Sigmoid colon (tissue), 7 donors: Measurements from ENCODE around the gene ADAMTS2. TPM values are rescaled to one million over a fixed set of nuclear protein-coding genes. Genes with fewer than 3 reads are reported as not detected.

Experiments used
- DNase-seq: peaks from one replicate; pipeline ENCODE4 v3.0.0-alpha.2; 2019
- H3K27ac ChIP-seq, 4 donors: fragments of 200-600 bp; sonication (generic); one replicate each; pipeline ENCODE4 v1.5.1; 2016 to 2019; ENCODE audit warnings: mild to moderate bottlenecking in 1 of 4
- H3K27me3 ChIP-seq, 3 donors: fragments of 200-600 bp; sonication (generic); one replicate each; pipeline ENCODE4 v1.5.1; 2019; ENCODE audit warnings: mild to moderate bottlenecking in 1 of 3
- H3K36me3 ChIP-seq, 4 donors: fragments of 200-600 bp; sonication (generic); one replicate each; pipeline ENCODE4 v1.5.1; 2016 to 2019
- H3K4me1 ChIP-seq, 4 donors: fragments of 200-600 bp; sonication (generic); one replicate each; pipeline ENCODE4 v1.5.1; 2017 to 2019
- H3K4me3 ChIP-seq, 4 donors: fragments of 200-600 bp; sonication (generic); one replicate each; pipeline ENCODE4 v1.5.1; 2017 to 2019; ENCODE audit warnings: mild to moderate bottlenecking in 2 of 4, moderate library complexity in 1 of 4
- H3K9me3 ChIP-seq, 4 donors: fragments of 200-600 bp in 3 of 4; sonication (generic) in 3 of 4; one replicate each; pipeline versions ENCODE4 v1.5.1 to v1.6.1; 2013 to 2019
- CTCF ChIP-seq, 4 experiments: fragments of 450-650 bp in 3 of 4; fragments of 200-600 bp in 1 of 4; IDR thresholded peaks; one replicate each; pipeline ENCODE4 v1.5.1; 2016 to 2019; ENCODE audit warnings: antibody characterized with exemption in 4 of 4, mild to moderate bottlenecking in 3 of 4, moderate library complexity in 2 of 4
- EP300 ChIP-seq, 4 donors: sonication (generic); formaldehyde crosslinking; IDR thresholded peaks; one replicate each; pipeline ENCODE4 v1.6.1; 2017; ENCODE audit warnings: antibody characterized with exemption in 4 of 4
- POLR2A ChIP-seq, 2 donors: fragments of 450-650 bp; IDR thresholded peaks; one replicate each; pipeline ENCODE4 v1.6.1; 2016; ENCODE audit warnings: antibody characterized with exemption in 2 of 2, mild to moderate bottlenecking in 2 of 2, moderate library complexity in 2 of 2
- POLR2AphosphoS5 ChIP-seq, 4 donors: sonication (generic); formaldehyde crosslinking; IDR thresholded peaks; one replicate each; pipeline ENCODE4 v1.6.1; 2017; ENCODE audit warnings: antibody characterized with exemption in 4 of 4
- WGBS, 2 donors: extraction: QIAGEN DNeasy Blood & Tissue Kit; methylation state at CpG; one replicate each; pipeline ENCODE4 v1.1.7; 2013; 5-methylcytosine and 5-hydroxymethylcytosine counted together
- intact Hi-C: fragments of 100-400 bp; cut with DNase I; formaldehyde crosslinking; loops from one replicate; pipeline ENCODE4 v1.15.1; 2023
- polyA plus RNA-seq, 3 donors: library from polyadenylated mRNA; stranded (reverse); fragments of 200-250 nt; gene quantifications; one replicate each; pipeline ENCODE4 v1.2.3, GENCODE V29; 2013
- total RNA-seq, 4 donors: library from RNA; depleted of rRNA; stranded (reverse); fragments of >200 nt; gene quantifications; one replicate each; pipeline ENCODE4 v1.1.0, GENCODE V29; 2016
- donor health status: healthy with polysubstance abuse.
- donor health status: Bipolar disorder and iron deficiency.
- donor health status: healthy.

The ADAMTS2 gene
- total and polyA plus RNA-seq, 7 donors, result 0.69 to 33.2 (median 9.2) TPM

GRCh38 chr5:179254638-179255271, 90.5 kb downstream of the ADAMTS2 start:
- Histone ChIP-seq H3K27ac (no peak overlapping the region), H3K4me3 (no peak overlapping the region), H3K27me3 (no peaks in the 10 kb centered on the region), H3K36me3 (no peaks in the 10 kb centered on the region), H3K4me1 (peaks cover 0 to 19% (median 9%) of the 10 kb centered on the region in 4 donors), H3K9me3 (no peaks in the 10 kb centered on the region)
- TF ChIP-seq EP300 (IDR thresholded peaks at IDR 0.05), result no peak
- no peak for TF ChIP-seq POLR2AphosphoS5 (IDR thresholded peaks at IDR 0.05)
- no peak for TF ChIP-seq CTCF (IDR thresholded peaks at IDR 0.05)
- TF ChIP-seq POLR2A (IDR thresholded peaks at IDR 0.05), result no peak
- intact Hi-C loops, result no loop called here
- 86 to 88% methylated on average over 5 of the region's 5 CpGs for WGBS, 2 donors
- no peak for DNase-seq

- DNase-seq, result no peak
- TF ChIP-seq CTCF (IDR thresholded peaks at IDR 0.05) (no peak), EP300 (IDR thresholded peaks at IDR 0.05) (no peak), POLR2AphosphoS5 (IDR thresholded peaks at IDR 0.05) (no peak), POLR2A (IDR thresholded peaks at IDR 0.05) (no peak)
- WGBS, 2 donors, result 66 to 78% methylated on average over 5 of the region's 5 CpGs
- no peaks in the 10 kb centered on the region for H3K36me3 ChIP-seq
- intact Hi-C loops, result no loop called here
- no peak overlapping the region for H3K4me3 ChIP-seq
- H3K9me3 ChIP-seq, result no peaks in the 10 kb centered on the region
- H3K4me1 ChIP-seq, result peaks cover 0 to 9% (median 4%) of the 10 kb centered on the region in 4 donors
- no peaks in the 10 kb centered on the region for H3K27me3 ChIP-seq
- no peak overlapping the region for H3K27ac ChIP-seq
Observed at GRCh38 chr5:179253730-179254129, 91.5 kb downstream of the ADAMTS2 start.

DNA sequence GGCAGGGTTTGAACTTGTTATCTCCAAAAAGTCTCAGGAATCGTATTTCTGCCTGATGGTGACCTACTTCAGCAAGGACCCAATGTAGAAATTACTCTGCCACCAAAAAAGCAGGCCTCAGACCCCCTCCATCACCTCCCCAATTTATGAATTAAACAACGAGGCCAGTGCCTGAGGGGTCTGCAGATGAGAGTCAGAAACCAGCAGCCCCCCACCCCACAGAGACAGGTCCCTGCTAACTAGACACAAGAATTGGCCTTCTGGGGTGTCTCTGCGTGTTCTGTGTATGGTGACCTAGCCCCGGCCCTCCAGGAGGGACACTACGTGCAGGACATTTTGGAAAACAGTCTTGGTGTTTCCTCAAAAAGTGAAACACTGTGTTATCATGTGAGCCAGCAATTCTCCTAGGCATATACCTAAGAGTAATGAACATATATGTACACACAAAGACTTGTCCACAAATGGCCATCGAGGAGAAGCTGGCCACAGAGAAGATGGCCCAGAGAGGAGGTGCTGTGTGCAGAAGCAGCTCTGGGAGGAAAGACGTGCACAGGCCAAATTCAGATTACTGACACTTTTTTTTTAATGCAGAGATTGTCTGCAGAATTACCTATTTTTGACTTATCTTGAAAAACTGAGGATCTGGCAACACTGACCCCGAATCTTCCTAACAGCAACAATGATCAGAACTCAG, 93.8 kb downstream of the ADAMTS2 start:
- intact Hi-C loops, result no loop called here
- no peaks in the 10 kb centered on the region for H3K36me3 ChIP-seq
- no peak overlapping the region for H3K4me3 ChIP-seq
- WGBS, 2 donors, result 66 to 82% methylated on average over 8 of the region's 8 CpGs
- no peaks in the 10 kb centered on the region for H3K4me1 ChIP-seq
- no peaks in the 10 kb centered on the region for H3K27me3 ChIP-seq
- H3K9me3 ChIP-seq, result peaks cover 0 to under 1% (median 0%) of the 10 kb centered on the region in 4 donors
- TF ChIP-seq POLR2AphosphoS5 (IDR thresholded peaks at IDR 0.05), result no peak
- no peak for TF ChIP-seq CTCF (IDR thresholded peaks at IDR 0.05)
- TF ChIP-seq POLR2A (IDR thresholded peaks at IDR 0.05), result no peak
- no peak for TF ChIP-seq EP300 (IDR thresholded peaks at IDR 0.05)
- H3K27ac ChIP-seq, result no peak overlapping the region
- DNase-seq, result peak; percentile 41

DNA sequence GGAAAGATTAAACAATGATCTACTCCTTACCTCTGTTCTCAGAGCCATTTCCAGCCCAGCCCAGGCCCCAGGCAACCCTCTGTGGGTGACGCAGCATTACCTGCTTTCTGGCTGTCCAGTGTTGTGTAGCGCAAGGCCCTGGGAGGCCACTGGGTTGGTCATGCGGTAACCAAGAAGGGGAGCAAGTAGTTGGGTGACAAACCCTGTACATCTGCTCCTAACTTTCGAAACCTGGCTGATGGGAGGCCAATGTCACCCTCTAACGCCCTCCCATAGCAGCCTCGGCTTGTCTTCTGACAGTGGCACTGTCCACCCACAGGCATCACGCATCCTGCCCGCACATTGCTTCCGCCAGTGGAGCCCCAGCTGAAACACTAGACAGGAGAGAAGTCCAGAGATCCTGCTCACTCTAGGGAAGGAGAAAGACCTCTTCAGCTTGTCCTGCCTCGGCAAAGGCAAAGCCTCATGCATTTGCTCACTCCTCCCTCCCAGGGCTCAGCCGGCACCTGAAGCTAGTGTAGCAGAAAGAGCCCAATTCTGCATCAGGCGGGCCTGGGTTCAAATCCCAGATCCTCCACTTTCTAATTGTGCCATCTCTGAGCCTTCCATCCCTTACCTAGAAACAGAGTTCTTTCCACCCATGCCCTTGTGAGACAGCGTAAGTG, 94.6 kb downstream of the ADAMTS2 start:
- DNase-seq, result peak; percentile 51
- Histone ChIP-seq H3K27ac (no peak overlapping the region), H3K4me1 (no peaks in the 10 kb centered on the region), H3K27me3 (no peaks in the 10 kb centered on the region), H3K4me3 (no peak overlapping the region), H3K36me3 (no peaks in the 10 kb centered on the region), H3K9me3 (peaks cover 0 to 3% (median 0%) of the 10 kb centered on the region in 4 donors)
- TF ChIP-seq CTCF (IDR thresholded peaks at IDR 0.05), result no peak
- no peak for TF ChIP-seq POLR2A (IDR thresholded peaks at IDR 0.05)
- no peak for TF ChIP-seq EP300 (IDR thresholded peaks at IDR 0.05)
- no peak for TF ChIP-seq POLR2AphosphoS5 (IDR thresholded peaks at IDR 0.05)
- 87 to 88% methylated on average over 13 of the region's 13 CpGs for WGBS, 2 donors
- intact Hi-C loops, result no loop called here
